Endothelial cell of umbilical vein (primary cell): ENCODE data around the gene TIMM10.

ENCODE experiments used
- CTCF ChIP-seq, 2 donors: IDR thresholded peaks; 1 replicate in 1 of 2; 2 replicates in 1 of 2; pipeline ENCODE4 v1.5.1; 2011; ENCODE audit warnings: low read length in 2 of 2, mild to moderate bottlenecking in 2 of 2, moderate library complexity in 2 of 2, control low read depth in 1 of 2, inconsistent platforms in 1 of 2, low read depth in 1 of 2; ENCODE audit not compliant: insufficient read depth in 1 of 2; ENCODE audit errors: extremely low read depth in 1 of 2
- EZH2 ChIP-seq: IDR thresholded peaks from 2 replicates; pipeline ENCODE4 v1.6.1; 2012; ENCODE audit warnings: borderline replicate concordance, low read depth, mild to moderate bottlenecking, moderate library complexity, low read length, inconsistent platforms; ENCODE audit not compliant: severe bottlenecking
- FOS ChIP-seq: IDR thresholded peaks from 2 replicates; pipeline ENCODE4 v1.6.1; 2011; ENCODE audit warnings: mild to moderate bottlenecking, low read length, moderate library complexity, borderline replicate concordance; ENCODE audit not compliant: insufficient read depth
- JUN ChIP-seq: IDR thresholded peaks from 2 replicates; pipeline ENCODE4 v1.6.1; 2011; ENCODE audit warnings: borderline replicate concordance, low read depth; ENCODE audit not compliant: insufficient read length, insufficient read depth
- POLR2A ChIP-seq: IDR thresholded peaks from 2 replicates; pipeline ENCODE4 v1.6.1; 2012; ENCODE audit warnings: low read depth, mild to moderate bottlenecking, control low read depth, low read length
- POLR2AphosphoS5 ChIP-seq: IDR thresholded peaks from 2 replicates; pipeline ENCODE4 v1.6.1; 2012; ENCODE audit warnings: low read depth, mild to moderate bottlenecking, control low read depth, low read length, moderate library complexity; ENCODE audit not compliant: insufficient read depth
- TF ChIP-seq, protein P1 (sequence below): IDR thresholded peaks from 2 replicates; pipeline ENCODE4 v1.6.1; 2011; ENCODE audit not compliant: insufficient read depth, insufficient read length

- TF ChIP-seq CTCF (IDR thresholded peaks at IDR 0.05; ENCODE audit: extremely low read depth in 1 of 2, insufficient read depth in 1 of 2, low read depth in 1 of 2, low read length in 2 of 2) (no peak), EZH2 (no peak), POLR2AphosphoS5 (no peak), JUN (no peak), POLR2A (no peak), FOS (no peak)
- TF ChIP-seq, protein P1, sequence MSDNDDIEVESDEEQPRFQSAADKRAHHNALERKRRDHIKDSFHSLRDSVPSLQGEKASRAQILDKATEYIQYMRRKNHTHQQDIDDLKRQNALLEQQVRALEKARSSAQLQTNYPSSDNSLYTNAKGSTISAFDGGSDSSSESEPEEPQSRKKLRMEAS = no peak
Observed at GRCh38 chr11:57506522-57506921, 24.0 kb downstream of the TIMM10 start.
